Mesendoderm (in vitro differentiated cells): ENCODE data around the gene DNMBP.
A peak's percentile ranks its signal among the peaks of the same experiment; 100 is the strongest.

Experiments used
- DNase-seq: peaks from one replicate; pipeline ENCODE4 v3.0.0; 2013
- H2AK5ac ChIP-seq: 2 replicates; pipeline ENCODE4 v1.6.1; 2013; ENCODE audit warnings: low read length, inconsistent platforms
- H2BK120ac ChIP-seq: 2 replicates; pipeline ENCODE4 v1.6.1; 2013; ENCODE audit warnings: low read depth, mild to moderate bottlenecking, low read length, moderate library complexity, mixed read lengths
- H2BK15ac ChIP-seq: replicated peaks from 2 replicates; pipeline ENCODE4 v1.6.1; 2013; ENCODE audit warnings: low read depth, mild to moderate bottlenecking, moderate library complexity
- H2BK5ac ChIP-seq: 2 replicates; pipeline ENCODE4 v1.6.1; 2013; ENCODE audit warnings: low read length, inconsistent platforms
- H3K18ac ChIP-seq: 2 replicates; pipeline ENCODE4 v1.6.1; 2013; ENCODE audit warnings: mild to moderate bottlenecking, low read length, mixed read lengths
- H3K23ac ChIP-seq: one replicate; pipeline ENCODE4 v1.6.1; 2013; ENCODE audit warnings: low read length
- H3K27ac ChIP-seq: 2 replicates; pipeline ENCODE4 v1.5.1; 2013; ENCODE audit warnings: low read depth, mild to moderate bottlenecking, inconsistent platforms, low read length, moderate library complexity
- H3K27me3 ChIP-seq: 2 replicates; pipeline ENCODE4 v1.6.1; 2013; ENCODE audit warnings: low read length, control low read depth, mild to moderate bottlenecking, inconsistent platforms; ENCODE audit not compliant: insufficient read depth, poor library complexity
- H3K36me3 ChIP-seq: 2 replicates; pipeline ENCODE4 v1.6.1; 2013; ENCODE audit warnings: low read length, inconsistent platforms; ENCODE audit not compliant: control insufficient read depth, insufficient read depth
- H3K4ac ChIP-seq: one replicate; pipeline ENCODE4 v1.6.1; 2013; ENCODE audit warnings: low read depth, mild to moderate bottlenecking, low read length, moderate library complexity
- H3K4me1 ChIP-seq: 2 replicates; pipeline ENCODE4 v1.6.1; 2013; ENCODE audit warnings: low read depth, low read length, inconsistent platforms; ENCODE audit not compliant: control insufficient read depth
- H3K4me2 ChIP-seq: 2 replicates; pipeline ENCODE4 v1.6.1; 2013; ENCODE audit warnings: low read length
- H3K4me3 ChIP-seq: 2 replicates; pipeline ENCODE4 v1.5.1; 2013; ENCODE audit warnings: mild to moderate bottlenecking, low read length
- H3K56ac ChIP-seq: one replicate; pipeline ENCODE4 v1.6.1; 2013; ENCODE audit warnings: low read length
- H3K79me1 ChIP-seq: 2 replicates; pipeline ENCODE4 v1.6.1; 2013; ENCODE audit warnings: low read length, inconsistent platforms
- H3K79me2 ChIP-seq: 2 replicates; pipeline ENCODE4 v1.6.1; 2013; ENCODE audit warnings: mild to moderate bottlenecking, low read length; ENCODE audit not compliant: control insufficient read depth, insufficient read depth
- H3K9ac ChIP-seq: 2 replicates; pipeline ENCODE4 v1.6.1; 2013; ENCODE audit warnings: low read length, inconsistent platforms
- H4K5ac ChIP-seq: one replicate; pipeline ENCODE4 v1.6.1; 2013; ENCODE audit warnings: low read length
- H4K8ac ChIP-seq: one replicate; pipeline ENCODE4 v1.6.1; 2013; ENCODE audit warnings: low read depth, mild to moderate bottlenecking, control low read depth, low read length, moderate library complexity
- WGBS: extraction: QIAGEN DNeasy Blood & Tissue Kit; methylation state at CpG from one replicate; pipeline ENCODE4 v1.1.7; 2013; ENCODE audit warnings: low lambda C conversion rate, missing lambda C conversion rate; ENCODE audit not compliant: insufficient coverage; ENCODE audit errors: extremely low coverage; 5-methylcytosine and 5-hydroxymethylcytosine counted together

Gene DNMBP

GRCh38 chr10:99920486-99920885, 89.3 kb downstream of the DNMBP start:
- Histone ChIP-seq H2BK120ac (no peak overlapping the region), H3K27me3 (no peaks in the 10 kb centered on the region), H3K4me2 (no peak overlapping the region), H3K4ac (peak overlapping the region; percentile 26), H2AK5ac (no peak overlapping the region), H3K56ac (no peak overlapping the region), H4K8ac (no peak overlapping the region), H3K23ac (no peak overlapping the region), H3K4me1 (peaks cover 2% of the 10 kb centered on the region), H3K18ac (no peak overlapping the region), H2BK5ac (no peak overlapping the region), H3K36me3 (no peaks in the 10 kb centered on the region), H3K79me2 (no peaks in the 10 kb centered on the region), H3K27ac (no peak overlapping the region), H3K4me3 (no peak overlapping the region), H3K79me1 (peaks cover 7% of the 10 kb centered on the region), H4K5ac (no peak overlapping the region), H3K9ac (no peak overlapping the region), H2BK15ac (no peak overlapping the region)
- WGBS, result no CpG with 5 or more reads among the region's 5 CpGs
- DNase-seq, result no peak

GRCh38 chr10:99917963-99918825, 91.6 kb downstream of the DNMBP start:
- DNase-seq, result peak; percentile 96
- peaks cover 4% of the 10 kb centered on the region for H3K79me1 ChIP-seq
- peak overlapping the region; percentile 73 for H3K56ac ChIP-seq
- H3K23ac ChIP-seq, result peak overlapping the region; percentile 74
- H4K8ac ChIP-seq, result no peak overlapping the region
- peak overlapping the region; percentile 95 for H3K18ac ChIP-seq
- H3K4me1 ChIP-seq, result peaks cover 7% of the 10 kb centered on the region
- no peak overlapping the region for H3K4me3 ChIP-seq
- H3K27ac ChIP-seq, result peak overlapping the region; percentile 99
- H2BK15ac ChIP-seq, result no peak overlapping the region
- H3K4me2 ChIP-seq, result peak overlapping the region; percentile 59
- peak overlapping the region; percentile 90 for H3K4ac ChIP-seq
- H2BK120ac ChIP-seq, result peak overlapping the region; percentile 65
- H3K27me3 ChIP-seq, result no peaks in the 10 kb centered on the region
- peaks cover under 1% of the 10 kb centered on the region for H3K79me2 ChIP-seq
- peak overlapping the region; percentile 78 for H2BK5ac ChIP-seq
- peak overlapping the region; percentile 70 for H3K9ac ChIP-seq
- WGBS, result no CpG with 5 or more reads among the region's 10 CpGs
- H4K5ac ChIP-seq, result peak overlapping the region; percentile 98
- H3K36me3 ChIP-seq, result no peaks in the 10 kb centered on the region
- no peak overlapping the region for H2AK5ac ChIP-seq

- peak overlapping the region; percentile 55 for H3K4ac ChIP-seq
- H2BK120ac ChIP-seq, result peak overlapping the region; percentile 78
- DNase-seq, result no peak
- H3K27ac ChIP-seq, result no peak overlapping the region
- H3K79me1 ChIP-seq, result peaks cover 2% of the 10 kb centered on the region
- H3K56ac ChIP-seq, result no peak overlapping the region
- H3K4me3 ChIP-seq, result no peak overlapping the region
- no peak overlapping the region for H2AK5ac ChIP-seq
- peaks cover 11% of the 10 kb centered on the region for H3K79me2 ChIP-seq
- H3K4me2 ChIP-seq, result no peak overlapping the region
- H2BK5ac ChIP-seq, result no peak overlapping the region
- no peak overlapping the region for H4K5ac ChIP-seq
- H3K23ac ChIP-seq, result no peak overlapping the region
- no peaks in the 10 kb centered on the region for H3K27me3 ChIP-seq
- peak overlapping the region; percentile 92 for H3K18ac ChIP-seq
- H2BK15ac ChIP-seq, result peak overlapping the region; percentile 64
- no CpG with 5 or more reads among the region's 5 CpGs for WGBS
- H3K36me3 ChIP-seq, result no peaks in the 10 kb centered on the region
- peaks cover 9% of the 10 kb centered on the region for H3K4me1 ChIP-seq
- no peak overlapping the region for H3K9ac ChIP-seq
- no peak overlapping the region for H4K8ac ChIP-seq
These were observed 93.0 kb downstream of the DNMBP start for GRCh38 chr10:99916776-99917175.

GRCh38 chr10:99915414-99915813, 94.3 kb downstream of the DNMBP start:
- Histone ChIP-seq H3K4ac (peak overlapping the region; percentile 70), H3K23ac (no peak overlapping the region), H3K36me3 (no peaks in the 10 kb centered on the region), H3K4me2 (no peak overlapping the region), H3K27me3 (no peaks in the 10 kb centered on the region), H2BK5ac (no peak overlapping the region), H3K27ac (no peak overlapping the region), H3K4me1 (peaks cover 9% of the 10 kb centered on the region), H4K8ac (no peak overlapping the region), H2AK5ac (no peak overlapping the region), H2BK120ac (peak overlapping the region; percentile 82), H3K4me3 (no peak overlapping the region), H3K79me2 (peaks cover 17% of the 10 kb centered on the region), H4K5ac (no peak overlapping the region), H3K79me1 (peaks cover 1% of the 10 kb centered on the region), H2BK15ac (no peak overlapping the region), H3K9ac (no peak overlapping the region), H3K56ac (no peak overlapping the region), H3K18ac (peak overlapping the region; percentile 47)
- DNase-seq, result no peak
- WGBS, result no CpG with 5 or more reads among the region's 6 CpGs

- WGBS, result no CpG with 5 or more reads among the region's 3 CpGs
- peak overlapping the region; percentile 65 for H3K4ac ChIP-seq
- H3K36me3 ChIP-seq, result no peaks in the 10 kb centered on the region
- no peak for DNase-seq
- no peak overlapping the region for H4K5ac ChIP-seq
- no peaks in the 10 kb centered on the region for H3K27me3 ChIP-seq
- H3K56ac ChIP-seq, result peak overlapping the region; percentile 84
- peak overlapping the region; percentile 53 for H3K9ac ChIP-seq
- H3K4me2 ChIP-seq, result no peak overlapping the region
- H3K79me1 ChIP-seq, result peaks cover under 1% of the 10 kb centered on the region
- no peak overlapping the region for H3K23ac ChIP-seq
- H2BK120ac ChIP-seq, result peak overlapping the region; percentile 76
- peak overlapping the region; percentile 91 for H3K18ac ChIP-seq
- no peak overlapping the region for H3K4me3 ChIP-seq
- H4K8ac ChIP-seq, result no peak overlapping the region
- H2BK5ac ChIP-seq, result peak overlapping the region; percentile 93
- H3K27ac ChIP-seq, result peak overlapping the region; percentile 98
- peak overlapping the region; percentile 84 for H2AK5ac ChIP-seq
- H3K79me2 ChIP-seq, result peaks cover 23% of the 10 kb centered on the region
- H3K4me1 ChIP-seq, result peaks cover 9% of the 10 kb centered on the region
- no peak overlapping the region for H2BK15ac ChIP-seq
These were observed 95.5 kb downstream of the DNMBP start for GRCh38 chr10:99914236-99914635.
